Activated T-helper 2 cell treated with anti-CD3 and anti-CD28 coated beads, Interferon-gamma antibody, Interleukin-2, Interleukin-4, amounts not matched to agents 10 μg/mL and 5 μg/mL and 100 μg/mL, durations not matched to agents 14 hours and 24 hours and 36 hours (primary cell): ENCODE measurements around the gene MKRN2. TPM values are rescaled to one million over a fixed set of nuclear protein-coding genes. Genes with fewer than 3 reads are reported as not detected.
"Not testable (repeated sequence)": the region's sequence is repeated elsewhere in the genome, so short reads cannot be mapped to it uniquely, and the experiment has no call there.

Experiments
- DNase-seq: peaks from one replicate; pipeline ENCODE4 v3.0.0; 2021; ENCODE audit warnings: low spot score
- H3K27ac Mint-ChIP-seq: one replicate; pipeline ENCODE4 v1.8.0; 2021; ENCODE audit warnings: mixed read lengths
- H3K27me3 Mint-ChIP-seq: one replicate; pipeline ENCODE4 v1.8.0; 2021; ENCODE audit warnings: low read depth, mixed read lengths
- H3K36me3 Mint-ChIP-seq: one replicate; pipeline ENCODE4 v1.8.0; 2021; ENCODE audit warnings: low read depth, mixed read lengths
- H3K4me1 Mint-ChIP-seq: one replicate; pipeline ENCODE4 v1.8.0; 2021; ENCODE audit warnings: low read depth, mixed read lengths
- H3K4me3 Mint-ChIP-seq: one replicate; pipeline ENCODE4 v1.8.0; 2021; ENCODE audit warnings: low read depth, mild to moderate bottlenecking, moderate library complexity, mixed read lengths
- H3K9me3 Mint-ChIP-seq: one replicate; pipeline ENCODE4 v1.8.0; 2021; ENCODE audit warnings: mixed read lengths
- intact Hi-C: fragments of 100-400 bp; cut with micrococcal nuclease; formaldehyde crosslinking; loops from one replicate; pipeline ENCODE4 v1.15.1; 2023
- total RNA-seq: library from RNA; stranded (reverse); gene quantifications from 2 replicates; pipeline ENCODE4 v1.2.3, GENCODE V29; 2022

MKRN2 gene
- total RNA-seq, 1 donor from 2014 or later: 24.7 TPM

DNA sequence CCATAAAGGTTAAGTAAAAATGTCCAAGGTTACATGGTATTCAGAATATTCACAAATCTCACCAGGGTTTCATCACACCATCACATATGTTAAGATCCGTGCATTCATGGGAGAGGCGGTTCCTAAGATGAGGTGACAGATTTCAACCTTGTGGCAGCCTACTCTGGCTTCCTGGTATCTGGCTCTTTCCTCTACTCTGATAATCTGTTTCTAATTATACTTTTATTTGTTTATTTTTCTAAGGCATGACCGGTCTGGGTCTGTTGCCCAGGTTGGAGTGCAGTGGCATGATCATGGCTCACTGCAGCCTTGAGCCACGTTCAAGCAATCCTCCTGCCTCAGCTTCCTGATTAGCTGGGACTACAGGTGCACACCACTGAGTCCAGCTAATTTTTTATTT is 72.7 kb downstream of the MKRN2 start:
- no peak overlapping the region for H3K4me3 Mint-ChIP-seq
- H3K9me3 Mint-ChIP-seq: no peaks in the 10 kb centered on the region
- H3K27me3 Mint-ChIP-seq: no peaks in the 10 kb centered on the region
- DNase-seq: no peak
- no peak overlapping the region for H3K27ac Mint-ChIP-seq
- peaks cover 27% of the 10 kb centered on the region for H3K4me1 Mint-ChIP-seq
- intact Hi-C loops: no loop called here
- H3K36me3 Mint-ChIP-seq: peaks cover 12% of the 10 kb centered on the region

DNA sequence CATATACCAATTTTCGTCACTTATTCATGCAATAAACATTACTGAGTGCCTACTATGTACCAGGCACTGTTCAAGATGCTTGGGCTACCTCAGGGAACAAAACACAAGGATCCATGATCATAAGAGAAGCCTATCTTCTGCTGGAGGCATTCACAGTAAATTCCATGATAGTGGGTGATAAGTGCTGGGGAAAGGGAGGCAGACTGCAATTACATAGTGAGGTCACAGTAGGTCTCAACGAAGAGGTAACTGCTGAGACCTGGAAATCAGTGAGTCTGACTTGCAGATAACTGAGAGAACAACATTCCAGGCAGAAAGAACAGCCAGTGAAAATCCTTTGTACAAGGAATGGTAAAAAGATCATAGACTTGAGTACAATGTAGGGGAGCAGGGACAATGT is 73.4 kb downstream of the MKRN2 start:
- no peak for DNase-seq
- Mint-ChIP-seq H3K4me1 (peaks cover 27% of the 10 kb centered on the region), H3K27me3 (no peaks in the 10 kb centered on the region), H3K27ac (no peak overlapping the region), H3K36me3 (peaks cover 12% of the 10 kb centered on the region), H3K9me3 (no peaks in the 10 kb centered on the region), H3K4me3 (no peak overlapping the region)
- intact Hi-C loops: no loop called here

DNA sequence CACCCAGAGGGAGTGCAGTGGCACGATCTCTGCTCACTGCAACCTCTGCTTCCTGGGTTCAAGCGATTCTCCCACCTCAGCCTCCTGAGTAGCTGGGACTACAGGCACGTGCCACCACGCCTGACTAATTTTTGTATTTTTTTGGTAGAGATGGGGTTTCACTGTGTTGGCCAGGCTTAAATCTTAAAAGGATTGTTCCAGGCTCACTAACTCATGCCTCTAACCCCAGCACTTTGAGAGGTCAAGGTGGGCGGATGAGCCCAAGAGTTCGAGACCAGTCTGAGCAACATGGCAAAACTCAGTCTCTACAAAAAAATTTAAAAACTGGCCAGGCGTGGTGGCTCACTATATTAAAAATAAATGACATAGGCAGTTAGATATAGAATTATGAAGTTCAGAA is 74.0 kb downstream of the MKRN2 start:
- H3K9me3 Mint-ChIP-seq, H3K27me3 Mint-ChIP-seq, H3K4me3 Mint-ChIP-seq, H3K27ac Mint-ChIP-seq, DNase-seq, intact Hi-C loops: not testable (repeated sequence)
- peaks cover 22% of the 10 kb centered on the region for H3K4me1 Mint-ChIP-seq
- peaks cover 12% of the 10 kb centered on the region for H3K36me3 Mint-ChIP-seq

DNA sequence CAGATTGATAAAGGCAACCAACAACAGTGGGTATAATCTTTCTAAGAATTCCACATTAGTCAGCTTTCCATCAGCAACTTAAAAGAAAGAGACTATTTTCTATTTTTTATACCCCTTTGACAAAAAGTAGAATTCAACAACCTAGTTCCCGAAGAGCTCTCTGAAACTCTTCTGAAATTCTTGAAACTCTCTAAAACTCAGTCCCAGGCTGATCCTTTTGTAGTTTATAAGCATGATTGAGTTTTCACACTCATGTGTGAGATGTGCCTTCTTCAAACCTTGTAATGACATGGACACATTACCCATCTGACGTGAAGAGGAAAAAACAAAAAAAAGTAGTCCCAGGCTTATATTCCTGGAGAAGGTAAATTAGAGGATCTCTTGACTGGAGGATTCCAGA is 75.6 kb downstream of the MKRN2 start:
- no peaks in the 10 kb centered on the region for H3K9me3 Mint-ChIP-seq
- no peaks in the 10 kb centered on the region for H3K27me3 Mint-ChIP-seq
- DNase-seq: no peak
- intact Hi-C loops: no loop called here
- peaks cover 18% of the 10 kb centered on the region for H3K36me3 Mint-ChIP-seq
- H3K27ac Mint-ChIP-seq: no peak overlapping the region
- no peak overlapping the region for H3K4me3 Mint-ChIP-seq
- H3K4me1 Mint-ChIP-seq: peaks cover 16% of the 10 kb centered on the region

DNA sequence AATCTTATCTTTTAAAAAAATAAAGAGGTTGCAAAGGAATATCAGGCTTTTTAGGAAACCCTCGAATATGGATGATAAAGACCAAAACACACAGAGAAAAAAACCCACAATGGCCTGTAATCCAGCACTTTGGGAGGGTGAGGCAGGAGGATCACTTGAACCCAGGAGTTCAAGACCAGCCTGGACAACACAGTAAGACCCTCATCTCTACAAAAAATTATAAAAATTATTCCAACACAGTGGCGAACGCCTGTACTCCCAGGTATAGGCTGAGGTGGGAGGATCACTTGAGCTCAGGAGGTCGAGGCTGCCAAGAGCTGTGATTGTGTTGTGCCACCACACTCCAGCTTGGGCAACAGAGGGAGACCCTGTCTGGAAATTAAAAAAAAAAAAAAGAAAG is 76.2 kb downstream of the MKRN2 start:
- Mint-ChIP-seq H3K4me1 (peaks cover 16% of the 10 kb centered on the region), H3K36me3 (peaks cover 22% of the 10 kb centered on the region)

More for the DNA sequence above, 76.2 kb downstream of the MKRN2 start:
- H3K27me3 Mint-ChIP-seq: no peaks in the 10 kb centered on the region
- no peak for DNase-seq
- no peak overlapping the region for H3K4me3 Mint-ChIP-seq
- no peak overlapping the region for H3K27ac Mint-ChIP-seq
- no peaks in the 10 kb centered on the region for H3K9me3 Mint-ChIP-seq
- intact Hi-C loops: no loop called here

Other genes starting within 250 kb of the MKRN2 start
- 23.6 and 28.5 TPM in 2 replicates for gene TSEN2, start 72.6 kb upstream of the MKRN2 start, total RNA-seq
- not detected in 2 replicates for gene MKRN2OS, start 11.6 kb upstream of the MKRN2 start, total RNA-seq
- 85.1 and 89.7 TPM in 2 replicates for gene RAF1, start 107.0 kb downstream of the MKRN2 start, total RNA-seq
- not detected in 2 replicates for gene TMEM40, start 202.2 kb downstream of the MKRN2 start, total RNA-seq
- 1.1 and 2.0 TPM in 2 replicates for gene CAND2, start 239.6 kb downstream of the MKRN2 start, total RNA-seq